ENCODE results near the gene VARS1. TPM values are rescaled to one million over a fixed set of nuclear protein-coding genes. Genes with fewer than 3 reads are reported as not detected.
"Not testable (repeated sequence)": the region's sequence is repeated elsewhere in the genome, so short reads cannot be mapped to it uniquely, and the experiment has no call there.

VARS1 gene
- total and polyA plus RNA-seq, 2 donors (not counting 1 experiment from before 2014, with no cell fraction given): 16.0 to 53.5 TPM

- H3K4me1 ChIP-seq (ENCODE audit: control insufficient read depth, extremely low read depth, insufficient read depth, low read length): peaks cover 4% of the 10 kb centered on the region
- H3K36me3 ChIP-seq (ENCODE audit: control insufficient read depth, insufficient read depth, low read length): no peaks in the 10 kb centered on the region
- peak within 1 kb of the TSS; percentile 64 for H3K9ac ChIP-seq (ENCODE audit: insufficient read depth, low read length)
- peak within 1 kb of the TSS; percentile 73 for H3K27ac ChIP-seq (ENCODE audit: insufficient read depth, low read length)
- no peaks in the 10 kb centered on the region for H4K20me1 ChIP-seq (ENCODE audit: control insufficient read depth, extremely low read depth, insufficient read depth, low read length)
- no peaks in the 10 kb centered on the region for H3K9me3 ChIP-seq (ENCODE audit: control insufficient read depth, insufficient read depth, low read depth, low read length)
- peak within 1 kb of the TSS; percentile 90 for H3K4me2 ChIP-seq (ENCODE audit: extremely low read depth, insufficient read depth, low read length)
- peak within 1 kb of the TSS; percentile 42 to 78 (median 58) for H3K4me3 ChIP-seq (replicated peaks in 1 of 4; ENCODE audit: control extremely low read depth in 1 of 4, insufficient read depth in 1 of 4, low read depth in 3 of 4, low read length in 4 of 4)
- TF ChIP-seq CTCF (conservative IDR thresholded peaks at IDR 0.05 in 1 of 2, IDR thresholded peaks at IDR 0.05 in 1 of 2; ENCODE audit: low read depth in 1 of 2, low read length in 2 of 2) (no peak), EZH2 (IDR thresholded peaks at IDR 0.05; ENCODE audit: low read length, missing control alignments) (no peak)
- no peaks in the 10 kb centered on the region for H3K27me3 ChIP-seq (ENCODE audit: control insufficient read depth, insufficient read depth, low read length)
- peak; percentile 100 for DNase-seq (ENCODE audit: low read depth in 2 of 2)
- H3K79me2 ChIP-seq (ENCODE audit: control insufficient read depth, insufficient read depth, low read length): peaks cover 26% of the 10 kb centered on the region
- H2AFZ ChIP-seq (ENCODE audit: low read length): peak within 1 kb of the TSS; percentile 79
These were observed 31.9 kb upstream of the VARS1 start, which contains the start of gene HSPA1B for GRCh38 chr6:31827286-31828079. Gene HSPA1B (plus strand): TSS chr6:31827738. CDS start chr6:31827951, 213 bp downstream.

GRCh38 chr6:31826793-31827285 lies 31.3 kb upstream of the VARS1 start:
- Histone ChIP-seq H3K9ac (ENCODE audit: insufficient read depth, low read length) (peak overlapping the region; percentile 44), H3K4me2 (ENCODE audit: extremely low read depth, insufficient read depth, low read length) (peak overlapping the region; percentile 90), H3K4me3 (replicated peaks in 1 of 4; ENCODE audit: control extremely low read depth in 1 of 4, insufficient read depth in 1 of 4, low read depth in 3 of 4, low read length in 4 of 4) (peak overlapping the region; percentile 36 to 78 (median 48)), H3K27me3 (ENCODE audit: control insufficient read depth, insufficient read depth, low read length) (no peaks in the 10 kb centered on the region), H2AFZ (ENCODE audit: low read length) (peak overlapping the region; percentile 79), H3K36me3 (ENCODE audit: control insufficient read depth, insufficient read depth, low read length) (no peaks in the 10 kb centered on the region), H3K4me1 (ENCODE audit: control insufficient read depth, extremely low read depth, insufficient read depth, low read length) (peaks cover 4% of the 10 kb centered on the region), H4K20me1 (ENCODE audit: control insufficient read depth, extremely low read depth, insufficient read depth, low read length) (no peaks in the 10 kb centered on the region), H3K9me3 (ENCODE audit: control insufficient read depth, insufficient read depth, low read depth, low read length) (no peaks in the 10 kb centered on the region), H3K79me2 (ENCODE audit: control insufficient read depth, insufficient read depth, low read length) (peaks cover 26% of the 10 kb centered on the region), H3K27ac (ENCODE audit: insufficient read depth, low read length) (peak overlapping the region; percentile 73)
- DNase-seq (ENCODE audit: low read depth in 2 of 2): peak in 1 of 2 donors; percentile 88
- TF ChIP-seq CTCF (conservative IDR thresholded peaks at IDR 0.05 in 1 of 2, IDR thresholded peaks at IDR 0.05 in 1 of 2; ENCODE audit: low read depth in 1 of 2, low read length in 2 of 2) (no peak), EZH2 (IDR thresholded peaks at IDR 0.05; ENCODE audit: low read length, missing control alignments) (no peak)

- H3K9me3 ChIP-seq (ENCODE audit: control insufficient read depth, insufficient read depth, low read depth, low read length): no peaks in the 10 kb centered on the region
- H3K4me2 ChIP-seq (ENCODE audit: extremely low read depth, insufficient read depth, low read length): no peak overlapping the region
- H3K27ac ChIP-seq (ENCODE audit: insufficient read depth, low read length): no peak overlapping the region
- no peaks in the 10 kb centered on the region for H4K20me1 ChIP-seq (ENCODE audit: control insufficient read depth, extremely low read depth, insufficient read depth, low read length)
- no peak overlapping the region for H3K9ac ChIP-seq (ENCODE audit: insufficient read depth, low read length)
- H3K4me3 ChIP-seq (replicated peaks in 1 of 4; ENCODE audit: control extremely low read depth in 1 of 4, insufficient read depth in 1 of 4, low read depth in 3 of 4, low read length in 4 of 4): no peak overlapping the region
- TF ChIP-seq EZH2 (IDR thresholded peaks at IDR 0.05; ENCODE audit: low read length, missing control alignments) (no peak), CTCF (conservative IDR thresholded peaks at IDR 0.05 in 1 of 2, IDR thresholded peaks at IDR 0.05 in 1 of 2; ENCODE audit: low read depth in 1 of 2, low read length in 2 of 2) (no peak)
- no peaks in the 10 kb centered on the region for H3K27me3 ChIP-seq (ENCODE audit: control insufficient read depth, insufficient read depth, low read length)
- no peaks in the 10 kb centered on the region for H3K36me3 ChIP-seq (ENCODE audit: control insufficient read depth, insufficient read depth, low read length)
- H3K79me2 ChIP-seq (ENCODE audit: control insufficient read depth, insufficient read depth, low read length): peaks cover 14% of the 10 kb centered on the region
- no peak for DNase-seq (ENCODE audit: low read depth in 2 of 2)
- peaks cover 6% of the 10 kb centered on the region for H3K4me1 ChIP-seq (ENCODE audit: control insufficient read depth, extremely low read depth, insufficient read depth, low read length)
- no peak overlapping the region for H2AFZ ChIP-seq (ENCODE audit: low read length)
These were observed 30.0 kb upstream of the VARS1 start for GRCh38 chr6:31825553-31825952.

- H4K20me1 ChIP-seq (ENCODE audit: control insufficient read depth, extremely low read depth, insufficient read depth, low read length); H3K9me3 ChIP-seq (ENCODE audit: control insufficient read depth, insufficient read depth, low read depth, low read length); H3K27me3 ChIP-seq (ENCODE audit: control insufficient read depth, insufficient read depth, low read length); H3K4me1 ChIP-seq (ENCODE audit: control insufficient read depth, extremely low read depth, insufficient read depth, low read length); DNase-seq (ENCODE audit: low read depth in 2 of 2); H3K4me2 ChIP-seq (ENCODE audit: extremely low read depth, insufficient read depth, low read length); H3K27ac ChIP-seq (ENCODE audit: insufficient read depth, low read length); H3K9ac ChIP-seq (ENCODE audit: insufficient read depth, low read length); H3K79me2 ChIP-seq (ENCODE audit: control insufficient read depth, insufficient read depth, low read length); H3K4me3 ChIP-seq (replicated peaks in 1 of 4; ENCODE audit: control extremely low read depth in 1 of 4, insufficient read depth in 1 of 4, low read depth in 3 of 4, low read length in 4 of 4); H2AFZ ChIP-seq (ENCODE audit: low read length); H3K36me3 ChIP-seq (ENCODE audit: control insufficient read depth, insufficient read depth, low read length): not testable (repeated sequence)
These were observed 28.1 kb upstream of the VARS1 start for GRCh38 chr6:31823592-31824196.
